Measurements from ENCODE around the gene ZPLD1. TPM values are rescaled to one million over a fixed set of nuclear protein-coding genes. Genes with fewer than 3 reads are reported as not detected.

ZPLD1 gene
- not detected for total RNA-seq

GRCh38 chr3:102434715-102435114 is at the start of gene ZPLD1:
Gene ZPLD1, plus strand, starts transcription at chr3:102435015. Its CDS starts 3,473 bp downstream, at chr3:102438488.
- DNase-seq = no peak

GRCh38 chr3:102390171-102390864 is 44.5 kb upstream of the ZPLD1 start:
- DNase-seq = no peak

GRCh38 chr3:102390916-102391315 is 43.9 kb upstream of the ZPLD1 start:
- DNase-seq = no peak

- no peak for DNase-seq
Observed at GRCh38 chr3:102391491-102391890, 43.3 kb upstream of the ZPLD1 start.

GRCh38 chr3:102394517-102394916 is 40.3 kb upstream of the ZPLD1 start:
- DNase-seq = no peak

- DNase-seq = no peak
Observed at GRCh38 chr3:102398176-102398575, 36.6 kb upstream of the ZPLD1 start.

- DNase-seq = no peak
Observed at GRCh38 chr3:102398666-102399065, 36.1 kb upstream of the ZPLD1 start.

GRCh38 chr3:102400142-102400541 is 34.7 kb upstream of the ZPLD1 start:
- no peak for DNase-seq

- no peak for DNase-seq
Observed at GRCh38 chr3:102400766-102401165, 34.0 kb upstream of the ZPLD1 start.

- DNase-seq = no peak
Observed at GRCh38 chr3:102410616-102411015, 24.2 kb upstream of the ZPLD1 start.

- no peak for DNase-seq
Observed at GRCh38 chr3:102415553-102415952, 19.3 kb upstream of the ZPLD1 start.

- no peak for DNase-seq
Observed at GRCh38 chr3:102419786-102420185, 15.0 kb upstream of the ZPLD1 start.

- DNase-seq = no peak
Observed at GRCh38 chr3:102441832-102442231, 7.0 kb downstream of the ZPLD1 start.

- no peak for DNase-seq
Observed at GRCh38 chr3:102443021-102443420, 8.2 kb downstream of the ZPLD1 start.

- DNase-seq = no peak
Observed at GRCh38 chr3:102444101-102444500, 9.3 kb downstream of the ZPLD1 start.

GRCh38 chr3:102447272-102447671 is 12.5 kb downstream of the ZPLD1 start:
- no peak for DNase-seq

GRCh38 chr3:102449341-102449740 is 14.5 kb downstream of the ZPLD1 start:
- no peak for DNase-seq

GRCh38 chr3:102449930-102450329 is 15.1 kb downstream of the ZPLD1 start:
- DNase-seq = no peak

- DNase-seq = no peak
Observed at GRCh38 chr3:102450976-102451375, 16.2 kb downstream of the ZPLD1 start.

GRCh38 chr3:102451543-102451942 is 16.7 kb downstream of the ZPLD1 start:
- no peak for DNase-seq

- no peak for DNase-seq
Observed at GRCh38 chr3:102454181-102454580, 19.4 kb downstream of the ZPLD1 start.

- no peak for DNase-seq
Observed at GRCh38 chr3:102457644-102458043, 22.8 kb downstream of the ZPLD1 start.

GRCh38 chr3:102460579-102460978 is 25.8 kb downstream of the ZPLD1 start:
- no peak for DNase-seq

GRCh38 chr3:102464261-102464660 is 29.4 kb downstream of the ZPLD1 start:
- DNase-seq = no peak

GRCh38 chr3:102466001-102466400 is 31.2 kb downstream of the ZPLD1 start:
- DNase-seq = no peak
